HG03159 (cell line): ENCODE data around the gene TTC9.

Experiments used
- ATAC-seq: cut with Tn5 transposase; IDR thresholded peaks from one replicate; pipeline ENCODE4 v1.9.1; 2021; ENCODE audit warnings: mild to moderate bottlenecking, moderate library complexity; ENCODE audit not compliant: unreplicated experiment

TTC9 gene

DNA sequence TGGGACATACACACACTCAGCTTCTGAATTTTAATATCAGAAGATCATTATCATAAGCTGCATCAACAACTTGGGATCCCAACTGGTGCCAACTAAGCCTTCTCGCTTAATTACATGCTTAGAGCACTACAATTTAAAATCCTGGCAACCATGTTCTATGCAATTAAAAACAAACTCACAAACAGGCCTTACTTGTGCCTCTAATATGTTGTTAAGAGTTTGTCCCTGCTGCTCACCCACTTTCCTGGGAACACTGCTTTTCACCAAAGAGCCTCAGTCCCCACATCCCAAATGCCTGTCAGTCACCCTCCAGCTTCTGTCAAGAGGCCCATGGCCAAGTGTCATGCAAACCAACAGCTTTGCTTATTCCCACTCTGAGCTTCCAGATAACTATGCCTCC is 69.7 kb downstream of the TTC9 start:
- ATAC-seq: no peak

DNA sequence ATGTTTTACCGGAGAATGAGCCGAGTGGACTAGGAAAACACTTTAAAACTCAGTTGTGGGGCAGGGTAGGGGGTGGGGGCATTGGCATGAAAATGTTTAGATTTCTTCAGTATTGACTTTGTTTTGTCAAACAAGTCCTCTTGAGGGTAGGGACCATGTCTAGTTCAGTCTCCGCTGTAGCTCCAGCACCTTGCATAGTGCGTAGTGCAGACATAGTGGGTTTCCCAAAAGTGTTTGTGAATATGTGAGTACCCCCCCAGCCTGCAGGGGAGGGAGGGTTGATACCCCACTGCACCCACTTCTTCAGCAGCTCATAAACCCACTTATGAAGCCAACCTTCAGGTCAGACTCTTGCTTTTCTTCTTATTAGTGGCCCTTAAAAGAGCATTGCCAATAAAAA is 71.4 kb downstream of the TTC9 start:
- no peak for ATAC-seq

DNA sequence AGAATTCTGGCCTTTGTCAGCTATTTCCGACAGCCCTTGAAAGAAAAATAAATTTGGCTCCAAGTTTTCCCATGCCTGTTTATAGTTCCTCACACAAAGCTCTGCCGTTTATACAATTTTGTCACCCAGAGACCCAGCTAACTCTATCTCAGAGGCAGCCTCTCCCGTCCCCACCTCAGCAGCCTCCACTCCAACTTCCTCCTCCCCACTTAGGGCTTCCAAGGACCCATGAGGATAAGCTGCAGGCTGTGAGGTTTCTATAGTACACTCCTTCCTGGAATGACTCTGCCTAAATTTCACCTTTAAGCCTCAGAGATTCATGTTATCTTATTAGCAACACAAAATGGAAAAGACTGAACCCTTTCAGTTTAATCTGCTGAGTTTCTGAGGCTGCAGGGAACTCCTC is 71.8 kb downstream of the TTC9 start:
- ATAC-seq: no peak

DNA sequence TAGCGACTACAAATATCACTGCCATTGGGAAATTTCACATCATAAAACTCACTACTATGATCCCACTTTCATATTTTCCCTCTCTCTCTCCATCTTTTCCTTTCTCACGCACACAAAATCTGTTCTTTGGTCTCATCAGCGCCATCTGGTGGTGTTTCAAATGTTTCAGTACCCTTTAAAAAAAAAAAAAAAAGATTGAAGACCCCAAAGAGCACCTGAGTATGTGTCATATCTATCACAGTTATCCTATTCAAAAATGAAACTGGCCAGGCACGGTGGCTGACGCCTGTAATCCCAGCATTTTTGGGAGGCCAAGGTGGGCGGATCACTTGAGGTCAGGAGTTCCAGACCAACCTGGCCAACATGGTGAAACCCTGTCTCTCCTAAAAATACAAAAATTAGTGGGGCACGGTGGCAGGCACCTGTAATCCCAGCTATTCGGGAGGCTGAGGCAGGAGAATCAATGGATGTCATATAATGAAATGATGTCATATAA is 72.4 kb downstream of the TTC9 start:
- ATAC-seq: no peak

DNA sequence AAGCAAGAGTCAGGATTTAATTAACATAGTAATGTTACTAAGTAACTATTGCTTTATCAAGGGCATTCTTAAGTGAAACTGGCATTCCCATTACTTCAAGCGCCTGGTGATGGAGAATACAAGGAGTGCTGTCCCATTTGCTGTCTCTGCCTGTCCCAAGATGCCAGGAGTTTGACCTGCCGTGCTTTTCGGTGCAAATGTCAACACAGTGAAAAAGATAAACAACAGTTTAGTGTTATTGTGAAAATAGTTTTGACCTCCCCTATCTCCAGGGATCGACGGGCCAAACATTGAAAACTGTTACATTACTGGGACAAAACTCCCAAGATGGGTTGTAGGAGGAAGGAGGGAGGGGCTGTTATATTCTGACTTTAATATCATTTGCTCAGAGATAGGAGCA is 74.8 kb downstream of the TTC9 start:
- no peak for ATAC-seq

DNA sequence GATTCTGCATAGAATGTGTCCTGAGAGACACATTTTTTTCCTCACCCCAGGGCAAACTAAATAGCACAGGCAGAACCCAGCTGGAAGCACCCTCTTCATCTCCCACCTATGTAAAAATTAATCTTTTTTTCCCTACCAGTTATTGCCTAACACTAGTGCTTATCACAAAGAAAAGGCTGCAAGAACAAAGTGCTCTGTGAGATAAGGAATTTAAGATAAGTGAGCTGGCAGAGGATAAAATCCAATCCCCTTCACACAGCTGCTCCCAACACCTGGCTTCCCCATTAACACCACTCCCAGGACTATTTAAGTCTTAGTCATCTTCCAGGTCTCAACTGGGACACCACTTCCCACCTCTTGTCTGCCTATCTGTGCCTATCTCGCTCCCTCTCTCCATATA is 75.2 kb downstream of the TTC9 start:
- ATAC-seq: no peak

DNA sequence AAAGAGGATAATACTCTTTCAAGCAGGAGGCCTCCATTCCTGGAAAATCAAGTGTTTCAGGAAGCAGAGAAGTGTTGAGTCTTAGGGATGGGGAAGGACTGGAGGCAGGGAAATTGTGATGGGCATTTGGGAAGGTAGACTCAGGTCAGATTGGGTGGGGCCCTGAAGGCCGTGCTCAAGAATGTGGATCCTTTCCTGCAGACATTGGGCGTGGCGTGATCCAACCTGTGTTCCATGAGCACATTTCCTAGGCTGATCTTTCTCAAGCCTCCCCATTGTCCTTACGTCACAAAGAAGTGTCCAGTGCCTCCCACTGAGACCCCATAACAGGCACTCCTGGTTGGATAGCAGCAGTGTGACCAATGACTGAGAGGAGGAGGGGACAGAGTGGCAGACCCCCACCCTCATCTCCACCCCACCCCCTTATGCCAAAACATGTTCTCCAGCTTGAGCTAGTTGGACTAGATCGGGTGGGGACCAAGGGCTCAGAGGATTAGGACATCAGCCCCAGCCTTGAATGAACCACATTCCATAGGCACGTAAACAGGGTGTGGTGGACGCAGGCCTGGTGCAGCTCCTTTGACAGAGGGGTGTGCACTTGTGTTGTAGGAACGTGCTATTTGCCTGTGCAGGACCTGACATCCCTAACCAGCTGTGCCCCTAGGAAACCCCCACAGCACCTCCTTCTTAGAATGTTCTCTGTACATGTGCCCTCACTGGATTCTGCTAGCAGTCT is 76.8 kb downstream of the TTC9 start:
- ATAC-seq: no peak

DNA sequence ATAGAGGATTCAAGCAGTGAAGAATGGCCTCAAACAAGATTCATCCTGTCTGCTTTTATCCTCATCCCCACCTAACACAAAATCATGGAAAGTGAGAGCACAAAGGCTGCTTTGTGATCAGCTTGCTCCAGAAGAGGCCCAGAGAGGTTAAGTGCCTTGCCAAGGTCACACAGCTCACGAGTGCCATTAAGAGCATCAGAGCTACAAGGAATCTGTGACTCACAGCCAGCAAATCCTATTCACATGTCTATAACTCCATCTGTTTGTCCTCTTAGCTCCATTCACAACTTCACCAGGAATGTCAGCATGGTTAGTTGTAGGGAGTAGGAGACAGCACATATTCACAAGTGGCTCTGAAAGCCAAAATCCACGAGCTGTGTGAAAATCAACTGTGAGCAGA is 79.8 kb downstream of the TTC9 start:
- no peak for ATAC-seq

DNA sequence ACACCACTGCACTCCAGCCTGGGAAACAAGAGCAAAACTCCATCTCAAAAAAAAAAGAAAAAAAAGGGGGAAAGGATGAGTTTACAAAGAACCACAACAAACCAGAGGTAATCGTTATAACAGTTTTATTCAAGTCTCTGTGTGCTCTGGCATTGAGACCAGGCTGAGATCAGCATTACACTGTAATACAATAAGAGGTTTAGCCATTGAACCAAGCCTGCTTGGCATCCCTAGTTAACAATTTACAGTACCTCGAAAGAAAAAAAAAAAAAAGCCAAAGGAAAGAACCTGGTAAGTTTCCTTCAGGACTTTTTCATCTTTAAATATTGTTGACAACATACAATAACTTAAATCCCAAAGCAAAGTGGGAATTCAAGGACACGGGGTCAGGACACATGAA is 80.7 kb downstream of the TTC9 start:
- no peak for ATAC-seq

DNA sequence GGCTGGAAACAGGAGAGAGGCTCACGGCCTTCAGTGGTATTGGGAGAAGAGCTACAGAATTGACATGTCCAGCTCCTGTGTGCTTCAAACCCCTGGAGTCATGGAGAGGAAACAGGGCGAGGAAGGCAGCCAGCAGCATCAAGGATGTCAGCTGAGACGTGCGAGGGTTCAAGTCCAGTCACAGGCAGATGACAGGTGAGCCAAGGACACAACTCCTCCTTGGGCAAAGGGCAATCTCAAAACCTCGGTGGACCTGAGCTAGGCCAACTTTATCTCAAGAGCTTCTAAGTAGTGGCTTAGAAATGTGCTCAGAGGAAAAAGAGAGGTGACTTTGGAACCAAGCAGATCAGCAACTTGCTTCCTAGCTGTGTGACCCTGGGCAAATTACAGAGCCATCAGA is 81.6 kb downstream of the TTC9 start:
- no peak for ATAC-seq

DNA sequence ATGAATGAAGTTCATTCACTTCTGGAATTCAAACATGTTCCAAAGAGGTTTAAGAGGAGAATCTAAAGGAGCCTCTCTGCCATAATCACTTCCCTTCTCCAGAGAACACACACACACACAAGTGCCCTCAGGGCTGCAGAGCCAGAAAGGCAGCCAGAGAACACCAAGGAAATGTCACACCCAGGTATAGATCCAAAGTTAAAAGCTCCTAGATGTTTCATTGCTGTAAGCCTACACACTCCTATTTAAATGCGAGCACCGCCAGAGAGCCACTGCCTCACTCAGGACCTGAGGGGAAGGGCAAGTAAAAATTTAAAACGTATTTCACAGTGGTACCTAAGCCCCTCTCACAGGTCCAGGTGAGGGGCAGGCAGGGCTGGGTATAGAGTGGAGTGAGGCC is 82.4 kb downstream of the TTC9 start:
- no peak for ATAC-seq

DNA sequence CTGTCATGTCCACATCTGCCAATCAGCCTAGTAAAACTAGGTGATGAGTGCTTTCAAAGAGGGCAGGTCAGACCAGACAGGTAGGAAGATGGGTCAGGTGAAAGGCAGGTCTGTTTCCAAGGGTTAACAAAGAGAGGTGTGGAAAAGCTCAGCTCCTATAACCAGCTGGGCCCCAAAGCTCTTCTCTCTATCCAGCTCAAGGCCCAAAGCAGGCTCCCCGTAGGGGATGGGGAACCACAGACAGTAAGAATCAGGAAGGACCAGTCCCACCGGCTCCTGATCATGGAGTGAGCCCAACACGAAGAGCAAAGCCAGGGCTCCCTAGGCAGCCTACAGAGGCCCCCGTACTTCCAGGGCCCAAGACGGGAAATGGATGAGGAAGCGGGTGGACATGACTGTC is 83.2 kb downstream of the TTC9 start:
- no peak for ATAC-seq
